DOHH2 (cell line): ENCODE data around the gene RPS15A.

Source experiments
- CTCF ChIP-seq: fragments of 200-600 bp; sonication (generic); IDR thresholded peaks from one replicate; pipeline ENCODE4 v1.5.1; 2014; ENCODE audit warnings: antibody characterized with exemption, mild to moderate bottlenecking, low read depth, low read length; ENCODE audit not compliant: poor library complexity, severe bottlenecking
- EZH2phosphoT487 ChIP-seq: fragments of 200-600 bp; sonication (generic); IDR thresholded peaks from 2 replicates; pipeline ENCODE4 v1.6.1; 2017; ENCODE audit warnings: borderline replicate concordance, mild to moderate bottlenecking, antibody characterized with exemption, low read length, moderate library complexity, mixed read lengths

GRCh38 chr16:18801145-18801972 lies 11.2 kb upstream of the RPS15A start, which contains the start of gene ARL6IP1:
- peak; percentile 91 for TF ChIP-seq CTCF
- no peak for TF ChIP-seq EZH2phosphoT487
